Transverse colon (tissue), 4 donors: Measurements from ENCODE around the gene PRR18.

ENCODE experiments used
- EP300 ChIP-seq: sonication (generic); formaldehyde crosslinking; IDR thresholded peaks from one replicate; pipeline ENCODE4 v1.6.1; 2017; ENCODE audit warnings: antibody characterized with exemption, low read depth
- POLR2A ChIP-seq: fragments of 450-650 bp; IDR thresholded peaks from one replicate; pipeline ENCODE4 v1.6.1; 2016; ENCODE audit warnings: antibody characterized with exemption, mild to moderate bottlenecking, moderate library complexity
- POLR2AphosphoS5 ChIP-seq, 3 donors: sonication (generic); formaldehyde crosslinking; IDR thresholded peaks; one replicate each; pipeline ENCODE4 v1.6.1; 2016; ENCODE audit warnings: antibody characterized with exemption in 3 of 3
- TF ChIP-seq, protein P1 (sequence below), 5 experiments: fragments of 200-600 bp in 3 of 5; fragments of 450-650 bp in 2 of 5; sonication (generic) in 3 of 5; IDR thresholded peaks; 1 replicate in 2 of 5; 2 replicates in 3 of 5; pipeline ENCODE4 v1.5.1; 2016 to 2017; ENCODE audit warnings: antibody characterized with exemption in 5 of 5, inconsistent platforms in 3 of 5, mild to moderate bottlenecking in 2 of 5, moderate library complexity in 1 of 5

DNA sequence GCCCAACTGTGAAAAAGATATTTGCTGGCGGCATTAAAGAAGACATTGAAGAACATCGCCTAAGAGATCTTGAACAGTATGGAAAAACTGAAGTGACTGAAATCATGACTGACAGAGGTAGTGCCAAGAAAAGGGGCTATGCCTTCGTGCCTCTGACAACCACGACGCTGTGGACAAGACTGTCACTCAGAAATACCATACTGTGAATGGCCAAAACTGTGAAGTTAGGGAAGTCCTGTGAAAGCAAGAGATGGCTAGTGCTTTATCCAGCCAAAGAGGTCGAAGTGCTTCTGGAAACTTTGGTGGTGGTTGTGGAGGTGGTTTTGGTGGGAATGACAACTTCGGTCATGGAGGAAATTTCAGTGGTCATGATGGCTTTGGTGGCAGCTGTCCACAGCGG lies 26.7 kb upstream of the PRR18 start:
- no peak for TF ChIP-seq POLR2A
- no peak for TF ChIP-seq POLR2AphosphoS5 (IDR thresholded peaks at IDR 0.05)
- TF ChIP-seq, protein P1, sequence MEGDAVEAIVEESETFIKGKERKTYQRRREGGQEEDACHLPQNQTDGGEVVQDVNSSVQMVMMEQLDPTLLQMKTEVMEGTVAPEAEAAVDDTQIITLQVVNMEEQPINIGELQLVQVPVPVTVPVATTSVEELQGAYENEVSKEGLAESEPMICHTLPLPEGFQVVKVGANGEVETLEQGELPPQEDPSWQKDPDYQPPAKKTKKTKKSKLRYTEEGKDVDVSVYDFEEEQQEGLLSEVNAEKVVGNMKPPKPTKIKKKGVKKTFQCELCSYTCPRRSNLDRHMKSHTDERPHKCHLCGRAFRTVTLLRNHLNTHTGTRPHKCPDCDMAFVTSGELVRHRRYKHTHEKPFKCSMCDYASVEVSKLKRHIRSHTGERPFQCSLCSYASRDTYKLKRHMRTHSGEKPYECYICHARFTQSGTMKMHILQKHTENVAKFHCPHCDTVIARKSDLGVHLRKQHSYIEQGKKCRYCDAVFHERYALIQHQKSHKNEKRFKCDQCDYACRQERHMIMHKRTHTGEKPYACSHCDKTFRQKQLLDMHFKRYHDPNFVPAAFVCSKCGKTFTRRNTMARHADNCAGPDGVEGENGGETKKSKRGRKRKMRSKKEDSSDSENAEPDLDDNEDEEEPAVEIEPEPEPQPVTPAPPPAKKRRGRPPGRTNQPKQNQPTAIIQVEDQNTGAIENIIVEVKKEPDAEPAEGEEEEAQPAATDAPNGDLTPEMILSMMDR (IDR thresholded peaks at IDR 0.05) = no peak
- no peak for TF ChIP-seq EP300
